GM21619 (cell line): ENCODE results near the gene TMEM198.

Experiments
- ATAC-seq: cut with Tn5 transposase; IDR thresholded peaks from one replicate; pipeline ENCODE4 v1.9.1; 2021; ENCODE audit not compliant: unreplicated experiment

TMEM198 gene

GRCh38 chr2:219542931-219543595, 765 bp upstream of the TMEM198 start:
- peak; percentile 37 for ATAC-seq

GRCh38 chr2:219544567-219544966, 739 bp downstream of the TMEM198 start:
- no peak for ATAC-seq

- no peak for ATAC-seq
Observed at GRCh38 chr2:219545295-219545942, 1.6 kb downstream of the TMEM198 start.

- no peak for ATAC-seq
Observed at GRCh38 chr2:219545943-219546352, 2.1 kb downstream of the TMEM198 start.

- ATAC-seq: no peak
Observed at GRCh38 chr2:219547621-219548020, 3.8 kb downstream of the TMEM198 start.

GRCh38 chr2:219548990-219549389, 5.2 kb downstream of the TMEM198 start:
- ATAC-seq: no peak

GRCh38 chr2:219549619-219550018, 5.8 kb downstream of the TMEM198 start:
- ATAC-seq: no peak

GRCh38 chr2:219551441-219552381, 7.9 kb downstream of the TMEM198 start:
- peak; percentile 20 for ATAC-seq

GRCh38 chr2:219552382-219553167, 8.7 kb downstream of the TMEM198 start:
- ATAC-seq: peak; percentile 91

GRCh38 chr2:219553168-219553417, 9.3 kb downstream of the TMEM198 start:
- no peak for ATAC-seq

- no peak for ATAC-seq
Observed at GRCh38 chr2:219553463-219553963, 9.7 kb downstream of the TMEM198 start.

- ATAC-seq: no peak
Observed at GRCh38 chr2:219554350-219554749, 10.5 kb downstream of the TMEM198 start.

- ATAC-seq: no peak
Observed at GRCh38 chr2:219555956-219556355, 12.1 kb downstream of the TMEM198 start.

- no peak for ATAC-seq
Observed at GRCh38 chr2:219556413-219556812, 12.6 kb downstream of the TMEM198 start.

GRCh38 chr2:219557320-219557719, 13.5 kb downstream of the TMEM198 start:
- no peak for ATAC-seq

- ATAC-seq: no peak
Observed at GRCh38 chr2:219557791-219558785, 14.3 kb downstream of the TMEM198 start.

- ATAC-seq: no peak
Observed at GRCh38 chr2:219559156-219559915, 15.5 kb downstream of the TMEM198 start.

- ATAC-seq: no peak
Observed at GRCh38 chr2:219560037-219560892, 16.4 kb downstream of the TMEM198 start.
